HuH-7.5 (cell line): ENCODE data around the gene CNTRL.

ENCODE experiments used
- DNase-seq: peaks from one replicate; pipeline ENCODE4 v3.0.0; 2011; ENCODE audit warnings: low spot score

Gene CNTRL

GRCh38 chr9:121201738-121202533, 127.2 kb downstream of the CNTRL start, which contains the start of gene RAB14:
Gene RAB14 (minus strand): TSS chr9:121201869. CDS start chr9:121193412, 8,457 bp downstream.
- peak; percentile 99 for DNase-seq

- peak; percentile 49 for DNase-seq
Measured at GRCh38 chr9:121204121-121204520, 129.4 kb downstream of the CNTRL start.

DNA sequence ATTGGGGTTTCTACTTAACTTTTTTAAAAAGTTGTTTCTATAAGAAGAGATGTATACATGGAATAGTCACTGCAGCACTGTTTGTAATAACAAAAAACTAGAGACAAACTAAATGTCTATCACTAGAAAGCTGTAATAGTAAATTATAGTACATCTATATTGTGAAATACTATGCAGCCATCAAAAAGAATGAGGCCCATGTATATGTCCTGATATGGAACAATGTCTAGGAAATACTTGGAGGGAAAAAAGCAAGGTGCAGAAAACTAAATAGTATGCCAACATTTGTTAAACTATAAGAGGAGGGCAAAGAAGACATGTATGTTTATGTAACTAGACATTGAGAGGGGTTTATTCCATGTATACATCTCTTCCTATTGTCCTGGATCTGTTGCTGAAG, 129.9 kb downstream of the CNTRL start:
- no peak for DNase-seq

DNA sequence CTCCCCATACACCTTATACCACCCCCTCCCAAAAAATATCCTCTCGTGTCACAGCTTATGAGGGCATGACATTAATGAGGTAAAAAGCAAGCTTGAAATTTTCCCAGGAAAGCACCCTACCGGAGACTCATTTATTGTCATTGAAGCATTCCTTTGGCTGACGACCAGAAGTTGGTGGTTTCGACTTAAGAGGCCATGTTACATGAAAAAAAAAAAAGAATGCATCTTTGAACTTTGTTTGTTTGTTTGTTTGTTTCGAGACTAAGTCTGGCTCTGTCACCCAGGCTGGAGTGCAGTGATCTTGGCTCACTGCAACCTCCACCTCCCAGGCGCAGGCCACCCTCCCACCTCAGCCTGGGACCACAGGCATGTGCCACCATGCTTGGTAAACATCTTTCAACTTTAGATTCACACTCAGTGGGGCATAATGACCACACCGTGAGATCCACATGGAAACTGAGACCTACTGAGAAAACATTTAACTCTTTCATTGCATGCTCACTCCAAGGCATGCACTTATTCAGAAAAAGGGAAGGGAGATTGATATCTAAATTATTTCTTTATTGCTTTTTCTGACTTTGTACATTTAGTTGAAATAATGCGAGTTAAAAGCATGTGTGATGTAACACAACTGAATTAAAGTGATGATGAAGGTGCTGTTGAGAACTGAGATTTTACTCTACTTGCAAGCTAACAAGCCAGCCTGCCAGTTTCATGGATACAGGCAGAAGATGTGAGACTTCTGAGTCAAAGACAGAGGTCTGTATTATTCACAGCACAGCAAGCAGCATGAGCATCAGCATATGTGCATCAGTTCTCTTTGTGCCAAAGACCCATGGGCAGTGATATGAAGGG, 132.0 kb downstream of the CNTRL start:
- DNase-seq, result no peak

DNA sequence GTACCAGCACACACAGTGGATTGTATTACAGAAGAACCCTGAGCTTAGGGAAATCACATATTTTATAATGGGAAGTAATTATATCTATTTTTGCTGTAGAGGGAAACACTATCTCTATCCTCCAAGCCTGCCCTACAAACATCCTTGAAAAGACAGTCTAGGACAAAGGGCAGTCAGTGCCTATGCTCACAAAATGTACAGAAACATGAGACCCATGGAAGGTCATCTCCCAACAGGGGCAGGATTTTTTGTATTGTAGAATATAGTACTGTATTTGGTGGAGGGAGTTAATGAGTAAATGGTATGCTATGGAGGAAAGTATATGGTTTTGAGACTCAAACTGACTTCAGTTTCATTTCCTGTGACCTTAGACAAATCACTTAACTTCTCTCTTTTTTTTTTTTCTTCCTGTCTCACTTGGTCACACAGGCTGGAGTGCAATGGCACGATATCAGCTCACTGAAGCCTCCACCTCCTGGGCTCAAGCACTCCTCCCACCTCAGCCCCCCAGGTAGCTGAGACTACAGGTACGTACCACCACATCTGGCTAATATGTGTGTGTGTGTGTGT, 132.7 kb downstream of the CNTRL start:
- DNase-seq, result no peak

DNA sequence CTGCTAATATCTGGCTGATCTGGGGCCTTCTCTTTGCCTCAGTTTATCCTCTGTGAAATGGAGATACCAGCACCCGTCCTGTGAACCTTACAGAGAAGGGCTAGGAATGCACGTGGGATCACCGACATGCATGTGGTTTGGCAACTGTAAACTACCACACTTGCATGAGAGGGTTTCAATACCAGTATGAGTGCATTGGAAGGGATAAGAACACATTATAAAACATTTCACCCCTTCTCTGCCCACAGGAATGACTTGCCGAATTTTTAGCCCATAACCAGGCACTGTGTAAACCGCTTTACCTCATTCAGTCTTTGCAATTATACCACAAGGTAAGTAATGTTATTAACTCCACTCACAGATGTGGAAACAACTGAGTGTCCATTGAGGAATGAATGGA, 135.8 kb downstream of the CNTRL start:
- no peak for DNase-seq

DNA sequence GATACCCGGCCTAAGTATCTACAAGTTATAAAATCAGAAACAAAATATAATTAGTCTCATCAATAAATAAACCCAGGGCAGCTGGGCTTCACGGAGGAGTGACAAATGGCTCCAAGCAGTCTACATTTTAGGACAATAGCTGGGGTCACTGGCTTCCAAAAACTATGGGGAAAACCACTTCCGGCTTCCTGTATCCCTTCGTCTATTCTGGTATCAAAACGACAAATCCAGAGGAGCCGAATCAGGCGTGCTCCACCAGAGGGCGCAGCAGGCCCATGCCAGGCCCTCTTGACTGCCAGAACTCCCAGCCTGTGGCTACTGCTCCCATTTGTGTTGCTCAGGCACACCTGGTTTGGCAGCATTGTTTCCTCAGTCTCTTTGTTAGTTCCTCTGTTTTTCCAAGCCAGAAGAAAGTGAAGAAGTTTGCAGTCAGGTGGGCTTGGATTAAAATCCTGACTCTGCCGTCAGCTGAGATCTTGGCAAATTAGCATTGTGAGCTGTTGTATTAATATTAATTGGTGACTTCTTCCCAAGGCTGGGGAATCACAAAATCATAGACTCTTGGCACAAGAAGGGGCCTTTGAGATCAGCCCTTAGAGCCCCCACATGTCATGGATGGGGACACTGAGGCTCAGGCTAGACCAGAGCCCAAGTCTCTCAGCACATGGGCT, 138.5 kb downstream of the CNTRL start:
- DNase-seq, result peak; percentile 76

DNA sequence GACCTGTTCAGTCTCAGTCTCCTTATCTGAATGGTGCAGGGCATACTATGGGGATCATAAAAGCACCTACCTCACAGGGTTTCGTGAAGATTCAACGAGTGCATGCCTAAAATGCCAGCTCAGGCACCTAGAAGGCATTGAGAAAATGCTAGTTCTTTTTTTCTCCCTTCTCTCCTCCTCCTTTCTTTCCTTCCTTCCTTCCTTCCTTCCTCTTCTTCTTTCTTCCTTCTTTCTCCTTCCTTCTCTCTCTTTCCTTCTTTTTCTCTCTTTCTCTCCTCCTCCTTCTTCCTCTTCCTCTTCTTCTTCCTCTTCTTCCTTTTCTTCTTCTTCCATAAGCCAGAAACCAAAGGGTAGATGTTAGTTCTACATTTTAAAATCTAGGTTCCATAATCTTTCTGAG, 139.2 kb downstream of the CNTRL start:
- no peak for DNase-seq

- no peak for DNase-seq
Measured at GRCh38 chr9:121216271-121216805, 141.6 kb downstream of the CNTRL start.

DNA sequence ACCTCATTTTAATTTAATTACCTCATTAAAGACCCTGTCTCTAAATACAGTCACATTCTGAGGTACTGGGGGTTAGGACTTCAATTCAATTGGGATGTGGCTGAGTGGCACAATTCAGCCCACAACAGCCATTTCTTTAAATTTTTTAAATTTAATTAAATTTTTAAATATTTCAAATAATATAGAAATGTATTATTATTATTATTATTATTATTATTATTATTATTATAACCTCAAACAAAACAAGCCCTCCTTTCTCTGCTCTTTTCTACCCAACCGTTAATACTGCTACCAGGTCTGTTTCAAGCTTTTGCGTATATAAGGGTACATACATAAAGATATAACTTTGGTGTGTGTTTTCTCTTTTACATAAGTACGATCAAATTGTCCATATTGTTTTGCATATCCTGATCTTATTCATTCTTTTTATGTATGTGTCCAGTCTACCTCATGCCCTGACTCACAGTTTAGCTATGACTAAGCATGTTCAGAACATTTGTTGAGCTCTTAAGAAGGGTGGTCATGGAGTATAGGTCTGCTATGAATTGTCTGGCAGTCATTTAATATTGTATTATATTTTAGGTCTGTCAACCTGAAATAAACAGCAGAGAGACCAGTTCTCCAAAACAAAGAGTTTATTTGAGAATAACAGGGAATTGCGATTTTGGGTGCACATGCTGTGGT, 143.0 kb downstream of the CNTRL start:
- no peak for DNase-seq

DNA sequence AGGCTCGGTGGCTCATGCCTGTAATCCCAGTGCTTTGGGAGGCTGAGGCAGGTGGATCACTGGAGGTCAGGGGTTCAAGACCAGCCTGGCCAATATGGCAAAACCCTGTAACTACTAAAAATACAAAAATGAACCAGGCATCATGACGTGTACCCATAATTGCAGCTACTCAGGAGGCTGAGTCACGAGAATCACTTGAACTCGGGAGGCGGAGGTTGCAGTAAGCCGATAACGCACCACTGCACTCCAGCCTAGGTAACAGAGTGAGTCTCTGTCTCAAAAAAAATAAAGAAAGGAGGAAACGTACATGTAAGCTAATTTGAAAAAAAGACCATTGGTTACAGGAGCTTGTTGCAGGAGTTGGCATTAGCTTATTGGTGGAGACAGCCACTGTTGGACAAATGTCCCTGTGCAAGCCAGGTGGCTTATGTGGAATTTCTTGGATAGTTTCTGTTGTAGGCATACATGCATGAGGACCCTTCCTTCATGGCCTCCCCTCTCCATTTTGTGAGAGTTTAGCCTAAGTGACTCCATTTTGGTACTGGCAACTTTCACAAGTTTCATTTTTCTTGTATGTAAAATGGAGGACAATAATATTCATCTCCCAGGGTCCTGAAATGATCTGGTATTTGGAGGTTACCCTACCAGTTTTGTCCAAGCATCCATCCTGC, 143.7 kb downstream of the CNTRL start:
- no peak for DNase-seq

DNA sequence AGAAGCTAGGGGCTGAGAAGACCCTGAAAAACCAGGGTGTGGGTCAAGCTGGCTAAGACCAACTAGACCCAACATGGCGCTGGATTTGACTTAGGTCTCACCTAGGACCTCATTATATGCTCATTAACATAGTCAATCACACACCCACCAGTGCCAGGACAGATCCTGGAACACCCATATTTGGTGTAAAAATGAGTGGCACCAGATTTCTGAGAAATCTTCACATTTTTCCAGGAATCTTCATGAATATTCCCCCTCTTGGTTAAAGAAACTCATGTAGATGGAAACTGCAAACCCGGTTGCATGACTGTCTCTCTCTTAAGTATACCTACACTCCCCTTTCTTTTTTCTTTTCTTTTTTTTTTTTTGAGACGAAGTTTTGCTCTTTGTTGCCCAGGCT, 144.8 kb downstream of the CNTRL start:
- DNase-seq, result no peak

DNA sequence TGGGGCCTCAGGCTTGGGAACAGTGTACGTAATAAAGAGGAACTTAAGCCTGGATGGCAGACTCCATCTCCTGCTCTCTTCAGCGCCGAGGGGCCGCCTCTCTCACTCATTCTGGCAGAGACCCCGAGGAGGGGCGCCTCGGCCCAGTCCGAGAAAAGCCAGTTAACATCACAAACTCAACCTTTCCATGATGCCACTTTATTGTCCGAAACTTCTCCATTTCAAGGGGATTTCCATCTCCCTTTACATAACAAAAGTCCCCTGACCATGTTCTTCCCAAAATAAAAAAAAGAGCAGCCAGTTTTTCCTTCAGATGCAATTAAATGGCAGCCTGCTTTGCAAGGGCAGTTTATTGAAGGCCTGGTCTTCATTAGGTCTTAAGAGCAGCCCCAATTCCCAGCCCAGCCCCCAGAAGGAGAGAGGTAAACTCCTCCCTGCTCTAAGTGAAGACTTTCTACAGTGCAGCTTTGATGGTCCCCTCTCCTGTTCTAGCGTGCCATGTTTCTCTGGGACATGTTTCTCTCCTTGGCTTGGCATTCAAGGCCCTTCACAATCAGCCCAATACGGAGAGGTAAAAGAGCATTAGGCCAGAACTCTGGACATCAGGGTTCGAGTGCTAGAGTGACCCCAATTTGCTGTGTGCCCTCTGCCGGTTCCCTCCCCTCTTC, 146.4 kb downstream of the CNTRL start:
- DNase-seq, result no peak

- no peak for DNase-seq
Measured at GRCh38 chr9:121221664-121222055, 146.9 kb downstream of the CNTRL start.

DNA sequence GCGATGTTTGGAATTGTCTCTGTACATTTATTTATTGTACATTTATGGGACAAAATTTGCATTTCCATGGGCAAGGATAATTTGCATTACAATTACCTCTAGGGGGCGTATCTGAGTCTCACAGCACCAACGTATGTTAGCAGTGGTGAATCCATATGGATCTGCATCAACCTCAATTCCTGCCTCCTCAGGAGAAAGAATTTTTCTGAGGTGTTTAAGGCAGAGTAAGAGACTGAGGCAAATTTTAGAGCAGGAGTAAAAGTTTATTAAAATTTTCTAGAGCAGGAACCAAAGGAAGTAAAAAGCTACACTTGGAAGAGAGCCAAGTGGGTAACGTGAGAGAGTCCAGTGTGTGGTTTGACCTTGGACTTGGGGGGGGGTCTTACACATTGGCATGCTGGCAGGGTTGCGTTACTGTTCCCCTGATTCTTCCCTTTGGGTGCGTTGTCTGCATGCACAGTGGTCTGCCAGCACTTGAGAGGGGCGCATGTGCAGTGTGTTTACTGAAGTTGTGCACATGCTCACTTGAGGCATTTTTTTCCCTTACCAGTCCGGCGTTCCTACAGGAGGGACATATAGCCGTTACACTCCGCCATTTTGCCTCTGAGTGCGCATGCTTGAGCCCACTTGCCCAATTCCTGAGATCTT, 147.9 kb downstream of the CNTRL start:
- DNase-seq, result peak; percentile 31

DNA sequence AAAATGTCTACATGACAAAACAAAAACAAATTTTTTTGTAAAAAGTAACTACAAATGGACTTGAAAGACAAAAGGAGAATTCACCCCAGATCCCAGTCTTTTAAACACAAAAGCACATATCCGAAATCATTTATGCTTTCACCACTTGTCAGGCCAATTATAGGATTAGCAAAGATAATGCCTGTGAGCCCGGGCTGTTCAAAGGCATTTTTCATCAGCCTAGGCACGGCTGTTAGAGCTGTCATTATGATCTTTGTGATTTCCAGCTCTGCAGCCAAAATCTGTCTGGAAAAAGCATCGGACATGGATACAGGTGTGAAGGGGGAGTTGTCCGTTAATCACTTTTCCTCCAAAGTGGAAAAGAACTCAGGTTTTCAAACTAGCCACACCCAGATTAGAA, 150.5 kb downstream of the CNTRL start:
- DNase-seq, result no peak

DNA sequence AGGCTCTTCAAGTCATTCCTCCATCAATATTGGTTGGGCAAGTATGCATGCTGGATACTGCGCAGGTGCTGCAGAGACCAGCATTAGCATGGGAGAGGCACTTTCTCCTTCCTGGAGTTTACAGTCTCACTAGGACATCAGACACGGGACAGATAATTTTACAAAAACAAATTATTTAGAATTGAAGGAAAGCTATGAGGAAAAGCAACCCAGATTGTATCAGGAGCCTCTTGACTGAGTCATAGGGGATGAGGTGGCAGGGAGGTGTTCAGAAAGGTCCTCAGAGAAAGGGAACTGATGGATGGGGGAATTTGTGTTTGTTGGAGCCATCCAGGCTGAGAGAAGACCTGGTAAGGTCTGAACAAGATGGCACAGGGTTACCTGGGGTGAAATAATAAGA, 151.4 kb downstream of the CNTRL start:
- no peak for DNase-seq
